LoVo (cell line): Measurements from ENCODE around the gene TOM1.

ENCODE experiments used
- DNase-seq: peaks from one replicate; pipeline ENCODE4 v3.0.0-alpha.2; 2016; ENCODE audit warnings: low spot score

The TOM1 gene

GRCh38 chr22:35307372-35307771 lies 7.7 kb downstream of the TOM1 start:
- no peak for DNase-seq

- DNase-seq, result no peak
These were observed 8.2 kb downstream of the TOM1 start for GRCh38 chr22:35307892-35308291.

GRCh38 chr22:35308480-35309021 lies 8.9 kb downstream of the TOM1 start:
- DNase-seq, result no peak

- no peak for DNase-seq
These were observed 11.2 kb downstream of the TOM1 start for GRCh38 chr22:35310556-35311550.

- DNase-seq, result no peak
These were observed 11.9 kb downstream of the TOM1 start for GRCh38 chr22:35311551-35311999.

- DNase-seq, result peak; percentile 66
These were observed 12.7 kb downstream of the TOM1 start for GRCh38 chr22:35312198-35313059.

GRCh38 chr22:35313311-35314121 lies 13.8 kb downstream of the TOM1 start:
- DNase-seq, result peak; percentile 2

GRCh38 chr22:35314161-35314942 lies 14.7 kb downstream of the TOM1 start:
- no peak for DNase-seq

- no peak for DNase-seq
These were observed 15.6 kb downstream of the TOM1 start for GRCh38 chr22:35315141-35315854.

- DNase-seq, result no peak
These were observed 16.4 kb downstream of the TOM1 start for GRCh38 chr22:35315855-35316745.

- DNase-seq, result no peak
These were observed 17.1 kb downstream of the TOM1 start for GRCh38 chr22:35316751-35317150.

- DNase-seq, result no peak
These were observed 18.1 kb downstream of the TOM1 start for GRCh38 chr22:35317680-35318290.

GRCh38 chr22:35318346-35319215 lies 18.9 kb downstream of the TOM1 start:
- no peak for DNase-seq

GRCh38 chr22:35319244-35319985 lies 19.7 kb downstream of the TOM1 start:
- DNase-seq, result no peak

- DNase-seq, result no peak
These were observed 22.4 kb downstream of the TOM1 start for GRCh38 chr22:35322126-35322525.

- no peak for DNase-seq
These were observed 23.2 kb downstream of the TOM1 start for GRCh38 chr22:35322893-35323292.

- no peak for DNase-seq
These were observed 23.6 kb downstream of the TOM1 start for GRCh38 chr22:35323305-35323704.
